NCI-H460 (cell line): ENCODE results near the gene CACNA1F. TPM values are rescaled to one million over a fixed set of nuclear protein-coding genes. Genes with fewer than 3 reads are reported as not detected.

Experiments used
- DNase-seq: peaks from one replicate; pipeline ENCODE4 v3.0.0-alpha.2; 2016; ENCODE audit warnings: low read depth; ENCODE audit errors: extremely low read depth
- total RNA-seq: library from RNA; depleted of rRNA; stranded (reverse); fragments of >200 nt; shearing (Covaris generic); gene quantifications from 2 replicates; pipeline ENCODE4 v1.2.3, GENCODE V29; 2014

Gene CACNA1F
- total RNA-seq, 1 experiment from 2014 or later, result 0.05 TPM

DNA sequence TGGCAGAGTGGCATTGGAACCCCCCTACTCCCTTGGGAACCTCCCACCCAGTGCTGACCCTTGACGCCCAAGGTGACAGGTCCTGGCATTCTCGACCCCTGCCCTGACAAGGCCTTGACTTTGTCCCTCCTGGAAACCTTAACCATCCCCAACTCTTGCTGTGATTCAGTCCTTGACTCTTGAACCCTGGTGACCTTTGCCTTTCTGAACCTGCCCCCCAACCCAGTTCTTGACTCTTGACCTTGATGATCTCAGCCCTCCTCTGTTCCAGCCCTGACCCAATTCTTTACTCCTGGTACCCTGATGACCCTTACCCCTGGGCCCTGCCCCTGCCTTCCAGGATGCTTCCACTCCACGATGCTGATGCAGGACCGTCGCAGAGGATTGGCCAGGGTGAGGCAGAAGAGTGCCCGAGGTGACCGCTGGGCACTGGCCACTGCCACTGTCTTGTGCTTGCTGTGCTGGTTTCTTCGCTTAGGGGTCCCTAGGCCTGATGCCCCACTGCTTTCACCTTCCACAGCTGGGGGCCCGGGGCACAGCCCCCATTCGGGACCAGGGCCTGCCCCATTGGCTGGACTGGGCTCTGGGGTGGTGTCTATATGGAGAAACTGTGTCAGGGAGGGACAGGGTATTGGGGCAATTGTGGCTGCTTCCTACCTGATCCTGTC is 1.7 kb downstream of the CACNA1F start:
- no peak for DNase-seq

DNA sequence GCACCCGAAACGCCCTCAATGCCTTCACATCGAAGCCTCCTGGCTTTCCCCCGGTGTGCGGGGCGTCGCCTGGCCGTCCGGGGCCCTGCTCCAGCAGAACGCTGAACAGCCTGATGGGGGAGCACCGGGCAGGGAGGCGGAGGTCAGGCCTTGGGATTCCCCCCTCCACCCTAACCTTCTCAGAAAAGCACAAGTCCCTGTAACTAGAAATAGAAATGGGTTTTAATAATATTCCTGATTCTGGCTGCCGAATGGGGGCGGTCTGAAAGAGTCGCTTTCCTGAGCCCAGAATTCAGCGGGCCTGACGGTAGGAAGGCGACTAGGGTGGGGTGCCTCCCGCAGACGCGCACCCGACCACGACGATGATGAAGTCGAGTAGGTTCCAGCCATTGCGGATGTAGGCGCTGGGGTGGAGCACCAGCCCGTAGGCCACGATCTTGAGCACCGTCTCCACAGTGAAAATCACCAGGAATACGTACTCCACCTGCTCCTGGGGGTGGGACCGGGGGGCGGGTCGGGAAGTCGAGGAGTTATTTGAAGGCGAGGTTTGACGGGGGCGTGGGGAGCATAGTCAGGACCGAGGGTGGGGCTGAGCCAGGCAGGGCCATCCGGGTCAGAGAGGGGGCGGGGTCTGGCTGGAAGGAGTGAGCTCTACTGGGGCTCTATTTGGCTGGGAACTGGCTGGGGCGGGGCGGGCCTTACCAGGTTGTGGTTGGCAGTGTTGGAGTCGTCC is 2.5 kb downstream of the CACNA1F start:
- peak; percentile 8 for DNase-seq

DNA sequence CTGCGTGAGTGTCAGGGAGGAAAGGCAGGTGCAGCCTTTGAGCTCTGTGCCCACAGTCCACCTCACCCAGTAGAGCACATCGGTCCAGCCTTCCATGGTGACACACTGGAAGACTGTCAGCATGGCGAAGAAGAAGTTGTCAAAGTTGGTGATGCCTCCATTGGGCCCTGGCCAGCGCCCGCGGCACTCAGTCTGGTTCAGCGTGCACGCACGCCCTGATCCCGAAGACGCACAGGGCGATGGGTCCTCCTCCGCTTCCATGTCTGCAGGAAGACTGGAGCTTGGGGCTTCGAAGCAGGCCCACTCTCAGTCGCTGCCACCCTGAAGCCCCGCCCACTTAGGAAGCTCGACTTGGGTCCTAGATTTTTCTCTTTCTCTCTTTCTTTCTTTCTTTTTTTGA is 5.0 kb downstream of the CACNA1F start:
- DNase-seq, result no peak

DNA sequence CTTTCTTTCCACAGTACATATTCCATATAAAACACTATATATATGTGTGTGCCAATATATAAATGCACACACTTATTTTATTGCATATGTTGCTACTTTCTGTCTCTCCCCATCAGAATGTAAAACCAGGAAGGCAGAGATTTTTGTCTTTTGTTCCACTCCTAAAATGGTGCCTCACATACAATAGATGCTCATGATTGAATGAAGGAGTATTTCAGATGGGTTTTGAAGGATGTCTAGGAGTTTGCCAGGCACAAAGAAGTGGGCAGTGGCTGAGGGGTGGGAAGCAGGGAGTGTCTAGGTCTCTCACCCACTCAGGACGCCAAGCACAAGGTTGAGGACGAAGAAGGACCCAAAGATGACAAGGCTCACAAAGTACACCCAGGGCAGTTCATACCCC is 5.4 kb downstream of the CACNA1F start:
- no peak for DNase-seq

DNA sequence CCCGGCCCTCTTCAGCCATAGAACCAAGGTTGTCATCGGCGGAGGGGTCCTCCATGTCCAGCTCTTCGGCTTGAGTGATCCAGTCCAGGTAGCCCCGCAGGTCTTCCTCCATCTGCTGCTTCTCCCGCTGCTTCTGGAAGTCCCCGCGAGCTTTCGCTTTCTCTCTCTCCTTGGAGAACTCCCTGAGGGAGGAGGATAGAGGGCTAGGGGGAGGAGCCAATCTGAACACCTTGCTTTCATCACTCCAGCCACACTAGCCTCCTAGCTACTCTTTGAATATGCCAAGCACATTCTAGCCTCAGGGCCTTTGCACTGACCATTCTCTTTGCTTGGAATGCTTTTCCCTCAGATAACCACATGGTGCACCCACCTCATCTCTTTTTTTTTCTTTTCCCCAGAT is 6.2 kb downstream of the CACNA1F start:
- DNase-seq, result no peak

DNA sequence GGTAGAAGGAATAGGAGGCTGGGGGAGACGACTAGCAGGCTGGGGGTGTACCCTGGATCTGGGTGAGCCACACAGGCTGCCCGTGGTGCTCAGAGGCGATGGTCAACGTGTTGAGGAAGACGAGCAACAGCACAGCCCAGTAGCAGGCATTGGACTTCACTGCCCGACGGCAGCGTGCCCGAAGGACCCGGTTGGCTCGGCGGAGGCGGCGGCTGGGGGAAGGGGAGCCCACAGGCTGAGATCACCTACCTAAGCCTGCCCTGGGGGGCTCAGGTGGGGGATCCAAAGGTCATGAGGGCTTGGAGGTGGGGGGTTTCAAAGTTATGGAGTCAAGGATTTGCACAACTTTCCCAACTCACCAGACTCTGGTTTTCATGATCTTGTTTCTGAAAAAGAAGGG is 7.3 kb downstream of the CACNA1F start:
- DNase-seq, result no peak

DNA sequence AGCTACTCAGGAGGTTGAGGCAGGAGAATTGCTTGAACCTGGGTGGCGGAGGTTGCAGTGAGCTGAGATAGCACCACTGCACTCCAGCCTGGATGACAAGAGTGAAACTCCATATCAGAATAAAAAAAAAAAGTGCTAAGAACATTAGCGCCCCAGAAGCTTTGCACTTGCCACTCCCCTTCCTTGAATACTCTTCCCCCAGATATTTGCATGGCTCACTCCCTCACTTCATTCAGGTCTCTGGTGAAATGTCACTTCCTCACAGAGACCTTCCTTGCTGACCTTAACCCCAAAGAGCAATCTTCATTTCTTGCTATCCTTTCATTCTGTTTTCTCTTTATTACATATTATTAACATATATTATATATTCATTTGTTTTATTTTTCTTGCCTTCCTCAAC is 11.3 kb downstream of the CACNA1F start:
- no peak for DNase-seq

DNA sequence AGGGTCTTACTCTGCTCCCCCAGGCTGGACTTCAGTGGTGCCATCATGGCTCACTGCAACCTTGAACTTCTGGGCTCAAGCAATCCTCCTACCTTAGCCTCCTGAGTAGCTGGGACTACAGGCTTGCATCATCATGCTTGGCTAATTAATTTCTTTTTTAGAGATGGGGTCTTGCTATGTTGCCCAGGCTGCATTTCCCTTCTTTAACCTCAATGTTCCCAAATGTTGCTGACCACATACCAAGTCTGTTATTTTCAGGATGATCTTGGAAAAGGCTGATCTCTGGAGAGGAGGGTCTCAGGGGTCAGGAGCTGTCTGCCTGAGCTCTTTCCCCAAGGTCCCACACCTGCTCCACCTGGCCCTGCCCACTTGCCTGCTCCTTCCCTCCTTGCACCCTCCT is 13.0 kb downstream of the CACNA1F start:
- no peak for DNase-seq

DNA sequence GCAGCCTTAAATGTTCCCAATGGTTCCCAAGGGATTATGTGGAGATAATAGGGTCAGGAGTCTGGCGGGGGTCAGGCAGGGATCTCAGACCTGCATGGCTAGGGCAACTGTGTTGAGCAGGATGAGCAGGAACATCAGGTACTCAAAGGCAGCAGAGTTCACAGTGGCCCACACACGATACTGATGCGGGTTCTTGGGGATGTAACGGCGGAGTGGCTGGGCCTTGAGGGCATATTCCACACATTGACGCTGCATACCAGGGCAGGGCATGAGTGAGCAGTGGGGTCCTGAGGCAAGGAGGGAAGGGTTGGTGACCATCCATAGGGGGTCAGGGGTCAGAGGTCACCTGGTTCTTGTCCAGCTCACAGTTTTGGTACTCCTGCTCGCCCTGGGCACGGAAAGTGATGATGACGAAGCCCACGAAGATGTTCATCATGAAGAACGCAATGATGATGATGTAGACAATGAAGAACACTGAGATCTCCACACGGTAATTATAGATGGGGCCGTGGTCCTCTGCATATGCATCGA is 18.1 kb downstream of the CACNA1F start:
- no peak for DNase-seq

DNA sequence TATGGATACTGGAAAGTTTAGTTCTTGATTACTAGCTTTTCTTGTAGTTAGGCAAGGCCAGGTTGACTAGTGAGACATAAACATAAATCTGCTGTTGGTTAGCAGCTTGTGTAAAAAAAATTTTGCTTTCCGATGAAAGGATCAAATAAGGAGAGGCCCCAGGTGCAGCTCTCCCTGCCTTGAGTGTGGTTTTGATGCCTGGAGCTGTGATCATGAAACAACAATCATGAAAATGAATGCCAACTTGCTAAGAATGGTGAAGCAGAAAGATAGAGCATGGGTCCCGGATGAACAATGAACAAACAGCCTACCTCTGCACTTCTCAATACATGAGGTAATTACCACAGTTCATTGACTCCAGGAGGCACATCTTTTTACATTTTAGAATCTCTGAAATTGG is 18.7 kb downstream of the CACNA1F start:
- no peak for DNase-seq

DNA sequence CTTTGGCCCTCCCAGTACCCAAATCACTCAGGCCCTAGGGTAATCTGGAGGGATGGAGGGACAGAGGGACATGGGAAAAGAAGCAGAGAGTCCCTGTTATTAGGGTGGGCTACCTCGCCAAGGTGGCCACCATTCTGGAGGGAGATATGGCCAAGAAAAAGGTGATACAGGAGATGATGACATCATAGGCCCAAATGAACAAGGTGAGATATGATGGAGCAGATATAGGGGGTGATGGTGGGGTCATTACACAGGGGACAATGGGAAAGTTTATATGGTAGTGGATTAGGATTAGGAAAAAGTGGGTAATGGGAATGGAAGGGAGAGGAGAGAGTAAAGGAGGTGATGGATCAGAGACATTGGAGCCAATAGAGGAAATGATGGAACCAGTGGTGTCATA is 20.3 kb downstream of the CACNA1F start:
- DNase-seq, result no peak

DNA sequence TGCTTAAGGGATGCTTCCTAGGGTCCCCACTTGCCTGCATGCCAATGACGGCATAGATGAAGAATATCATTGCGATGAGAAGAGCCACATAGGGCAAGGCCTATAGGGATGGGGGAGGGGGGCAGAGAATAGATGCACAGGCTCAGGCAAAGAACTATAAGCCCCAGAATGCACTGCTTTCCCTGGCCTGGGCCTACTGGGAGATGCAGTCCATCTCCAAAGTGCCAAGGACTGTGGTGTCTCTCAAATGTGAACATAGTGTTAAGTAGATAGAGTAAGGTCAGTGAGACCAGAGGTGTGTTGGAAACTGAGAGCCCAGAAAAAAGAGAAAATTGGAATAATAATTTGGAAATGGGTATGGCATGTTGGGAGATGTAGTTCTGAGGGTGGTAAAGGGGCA is 20.9 kb downstream of the CACNA1F start:
- no peak for DNase-seq

DNA sequence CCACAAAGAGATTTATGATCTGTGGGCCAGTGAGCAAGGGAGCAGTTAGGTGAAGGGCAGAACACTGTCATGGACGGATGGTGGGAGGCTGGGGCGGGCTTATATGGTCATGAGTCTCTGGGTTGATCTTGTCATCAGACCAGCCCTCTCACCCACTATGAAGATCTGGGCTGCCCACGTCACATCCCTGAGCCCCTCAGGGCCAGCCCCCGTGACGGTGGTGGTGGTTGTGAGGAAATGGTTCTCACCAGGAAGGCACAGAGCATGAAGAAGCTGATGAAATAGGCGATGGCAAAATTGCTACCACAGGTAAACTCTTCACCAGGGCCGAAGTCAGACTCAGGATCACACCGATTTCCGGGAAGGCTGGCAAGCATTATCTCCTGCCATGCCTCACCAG is 22.1 kb downstream of the CACNA1F start:
- DNase-seq, result no peak

DNA sequence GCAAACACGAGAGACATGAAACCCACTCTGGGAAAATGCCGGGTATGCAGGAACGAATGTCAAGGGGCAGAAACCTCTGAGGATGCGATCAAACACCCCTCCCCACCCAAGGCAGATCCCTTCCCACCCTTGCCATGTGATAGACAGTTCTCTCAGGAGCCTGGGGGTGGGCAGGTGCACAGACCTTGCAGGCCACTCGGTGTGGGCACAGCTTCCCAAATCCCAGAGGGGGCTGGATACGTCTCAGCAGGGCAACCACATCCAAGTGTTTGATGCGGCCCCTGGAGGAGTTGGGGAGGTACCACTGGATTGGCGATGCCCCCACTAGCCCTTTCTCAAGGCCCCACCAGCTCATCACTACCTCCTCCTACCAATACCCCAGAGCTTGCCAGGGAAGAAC is 22.7 kb downstream of the CACNA1F start:
- no peak for DNase-seq

DNA sequence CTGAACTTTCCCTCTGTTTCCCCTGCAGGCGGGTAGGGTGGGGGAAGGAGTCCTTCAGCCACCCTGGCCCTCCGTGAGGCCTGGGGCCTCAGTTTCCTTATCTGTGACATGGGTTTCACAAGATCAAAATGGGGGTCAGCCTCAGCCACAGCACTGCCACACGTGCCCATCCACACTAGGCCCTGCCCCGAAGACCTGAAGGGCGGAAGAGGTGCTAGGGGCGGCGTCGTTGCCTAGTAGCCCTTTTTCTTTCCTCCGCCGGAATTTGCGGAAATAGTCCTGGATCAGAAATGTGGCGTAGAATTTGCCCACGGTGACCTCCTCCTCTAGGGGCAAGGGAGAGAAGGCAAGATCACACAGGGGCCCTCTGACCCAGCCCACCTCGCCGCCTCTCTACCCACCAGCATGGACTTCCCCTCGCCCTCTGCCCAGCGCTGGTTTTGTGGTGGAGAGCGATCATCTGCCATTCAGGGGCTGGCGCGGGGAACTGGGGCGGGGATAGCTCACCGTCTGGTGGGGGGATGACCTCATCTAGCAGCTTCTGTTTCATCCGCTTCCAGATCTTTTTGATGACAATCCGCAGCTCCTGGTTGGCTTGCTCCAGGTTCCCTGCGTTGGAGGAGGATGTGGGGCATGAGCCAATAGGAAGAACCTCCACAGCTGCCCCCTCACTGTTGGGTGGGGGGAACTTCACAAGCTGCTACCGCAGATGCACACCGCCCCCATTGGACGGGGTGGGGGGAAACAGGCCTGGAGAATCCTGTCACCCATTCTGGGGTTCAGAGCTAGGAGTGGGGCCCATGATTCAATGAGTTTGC is 23.5 kb downstream of the CACNA1F start:
- no peak for DNase-seq

DNA sequence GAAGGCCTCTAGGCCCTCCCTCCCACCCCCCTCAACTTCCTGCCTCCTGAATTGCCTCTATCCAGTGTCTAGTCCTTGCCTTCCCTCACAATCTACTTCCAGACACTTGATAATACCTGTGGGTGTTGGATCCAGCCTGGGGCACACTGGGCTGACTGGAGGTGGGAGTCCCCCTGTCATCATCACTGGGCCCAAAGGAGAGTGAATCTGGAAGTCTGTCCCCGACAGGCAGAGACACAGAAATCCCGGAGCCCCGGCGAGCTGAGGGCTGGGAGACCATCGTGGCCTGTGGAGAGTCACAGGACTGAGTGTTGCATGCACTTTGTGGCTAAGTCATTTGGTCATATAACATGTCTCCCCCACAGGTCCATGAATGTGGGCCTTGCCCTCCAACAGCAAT is 24.7 kb downstream of the CACNA1F start:
- no peak for DNase-seq

DNA sequence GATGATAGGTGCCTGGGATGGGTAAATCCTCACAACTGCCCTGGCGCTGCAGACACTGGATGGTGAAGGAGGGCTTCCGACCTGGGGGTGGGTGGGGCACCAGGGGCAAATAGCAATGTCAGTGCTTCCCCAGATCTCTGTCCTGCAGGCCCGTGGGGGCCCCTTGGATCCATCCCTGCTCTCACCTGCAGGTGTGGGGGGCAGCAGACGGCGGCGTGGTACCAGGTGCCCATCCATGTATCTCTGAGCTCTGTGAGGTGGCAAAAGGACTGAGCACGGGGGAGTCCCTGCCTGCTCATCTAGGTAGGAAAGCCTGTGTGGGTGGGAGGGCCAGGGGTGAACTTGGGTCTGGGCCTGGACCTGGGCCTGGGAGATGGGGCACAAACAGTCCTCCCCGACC is 26.6 kb downstream of the CACNA1F start:
- DNase-seq, result no peak

DNA sequence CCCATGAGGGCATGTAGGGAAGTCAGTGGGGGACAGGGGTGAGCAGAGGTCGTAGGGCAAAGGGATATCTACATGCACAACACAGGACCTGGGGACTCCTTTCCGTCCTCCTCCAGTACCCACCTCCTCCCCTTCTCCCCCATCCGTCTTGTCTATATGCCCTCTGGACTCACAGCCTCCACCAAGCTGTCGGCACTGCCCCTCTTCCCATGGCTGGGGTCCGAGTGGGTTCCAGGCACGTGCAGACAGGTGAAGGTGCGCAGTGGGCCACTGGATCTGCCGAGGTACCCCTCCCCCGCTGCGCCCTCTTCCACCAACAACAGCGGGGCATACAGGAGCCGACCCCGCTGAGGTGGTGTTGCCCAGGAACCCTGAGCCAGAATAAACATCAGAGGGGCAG is 27.7 kb downstream of the CACNA1F start:
- no peak for DNase-seq

DNA sequence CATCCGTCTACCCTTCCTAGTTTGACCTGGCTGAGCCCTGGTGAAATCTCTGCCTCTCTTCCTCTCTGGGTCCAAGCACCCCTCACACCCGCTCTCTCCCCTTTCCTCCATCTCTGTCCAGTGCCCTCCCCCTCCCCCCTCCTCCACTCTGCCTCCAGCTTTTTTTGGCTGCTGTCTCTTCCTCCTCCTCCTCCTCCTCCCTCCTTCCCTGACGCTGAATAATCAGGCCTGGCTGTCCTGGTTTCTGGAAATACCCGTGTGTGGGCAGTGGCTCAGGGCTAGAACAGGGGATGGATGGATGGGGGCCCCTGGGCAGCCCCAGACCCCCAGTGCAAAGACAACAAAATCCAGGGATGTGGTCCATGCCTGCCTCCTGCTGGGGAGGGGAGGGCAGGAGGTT is 28.4 kb downstream of the CACNA1F start:
- DNase-seq, result no peak

DNA sequence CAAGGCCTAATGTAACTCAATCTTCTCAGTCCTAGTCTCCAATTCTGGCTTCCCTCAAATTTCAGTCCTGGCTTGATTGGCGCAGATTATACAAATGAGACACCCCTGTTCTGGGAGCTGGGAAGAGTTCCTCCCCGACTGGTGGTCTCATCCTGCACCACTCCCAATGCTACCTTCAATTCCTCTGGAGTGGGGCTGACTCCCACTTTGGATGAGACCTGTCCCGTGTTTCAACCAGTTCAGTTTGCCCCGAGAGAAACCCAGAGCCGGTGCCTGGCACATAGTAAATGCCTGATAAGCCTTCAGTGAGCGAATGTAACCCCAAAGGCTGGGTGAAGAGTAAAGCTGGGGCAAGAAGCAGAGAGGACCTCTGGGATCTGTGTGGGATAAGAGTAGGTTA is 29.1 kb downstream of the CACNA1F start:
- DNase-seq, result no peak

DNA sequence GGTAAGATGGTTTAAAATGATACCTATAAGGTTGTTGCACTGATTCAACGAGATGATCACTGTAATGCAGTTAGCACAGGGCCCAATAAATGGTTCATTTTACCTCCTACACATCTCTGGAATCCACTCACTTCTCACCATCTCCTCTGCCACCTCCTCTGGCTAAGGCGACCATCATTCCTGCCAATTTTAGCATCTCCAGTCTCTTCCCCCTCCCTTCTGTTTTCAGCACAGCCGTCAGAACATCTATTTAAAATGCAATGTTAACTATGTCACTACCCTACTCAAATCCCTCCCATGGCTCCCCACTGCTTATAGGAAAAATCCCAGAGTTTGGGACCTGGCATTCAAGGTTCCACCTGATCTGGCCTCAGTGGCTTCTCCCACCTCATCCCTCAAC is 29.6 kb downstream of the CACNA1F start:
- DNase-seq, result no peak

DNA sequence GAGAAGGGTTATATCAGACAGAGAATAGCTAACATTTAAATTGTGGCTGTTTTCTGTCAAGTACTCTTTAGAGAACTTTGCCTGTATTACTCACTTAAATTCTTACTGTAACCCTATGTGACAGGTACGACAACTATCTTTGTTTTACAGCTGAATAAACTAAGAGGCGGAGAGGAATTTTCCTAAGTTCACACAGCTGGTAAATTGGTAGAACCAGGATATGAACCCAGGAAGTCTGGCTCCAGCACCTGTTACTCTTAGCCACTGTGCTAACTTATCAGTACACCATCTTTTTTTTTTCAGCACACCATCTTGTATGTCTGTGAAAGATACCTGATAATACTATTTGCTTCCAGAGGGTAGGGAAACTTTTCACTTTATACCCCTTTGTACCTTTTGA is 31.1 kb downstream of the CACNA1F start:
- DNase-seq, result no peak
